ENCODE results near the gene CCDC195. TPM values are rescaled to one million over a fixed set of nuclear protein-coding genes. Genes with fewer than 3 reads are reported as not detected.

The CCDC195 gene
- polyA plus RNA-seq, 1 donor (not counting 4 experiments of a cell fraction or from before 2014, with no cell fraction given): not detected

- Histone ChIP-seq H2AFZ (ENCODE audit: control insufficient read depth, low read length) (no peak overlapping the region), H3K4me1 (ENCODE audit: control insufficient read depth, extremely low read depth, insufficient read depth, low read length) (peaks cover 20% of the 10 kb centered on the region), H3K27ac (ENCODE audit: control insufficient read depth, insufficient read depth, low read length) (no peak overlapping the region), H3K36me3 (ENCODE audit: control insufficient read depth in 2 of 2, extremely low read depth in 1 of 2, insufficient read depth in 2 of 2, low read length in 2 of 2) (no peaks in the 10 kb centered on the region), H3K9ac (ENCODE audit: control insufficient read depth, extremely low read depth, insufficient read depth, low read length) (no peak overlapping the region), H3K4me2 (ENCODE audit: control insufficient read depth, extremely low read depth, insufficient read depth, low read depth, low read length) (no peak overlapping the region), H3K79me2 (ENCODE audit: control insufficient read depth, insufficient read depth, low read length) (no peaks in the 10 kb centered on the region), H3K9me3 (ENCODE audit: control insufficient read depth, low read depth, low read length) (no peaks in the 10 kb centered on the region), H3K4me3 (ENCODE audit: control insufficient read depth in 2 of 3, extremely low read depth in 1 of 3, insufficient read depth in 2 of 3, low read depth in 1 of 3, low read length in 3 of 3) (no peak overlapping the region), H3K9me1 (ENCODE audit: control insufficient read depth, extremely low read depth, insufficient read depth, low read length) (no peaks in the 10 kb centered on the region), H4K20me1 (ENCODE audit: control insufficient read depth, extremely low read depth, insufficient read depth, low read length) (no peaks in the 10 kb centered on the region), H3K27me3 (ENCODE audit: control insufficient read depth, extremely low read depth, insufficient read depth, low read length) (no peaks in the 10 kb centered on the region)
- DNase-seq (ENCODE audit: low read depth, low spot score): no peak
- dilution Hi-C loops (cut with MboI; ENCODE audit: extremely low pct_ligation_motif_present, low sequenced_read_pairs): no loop called here
- no peak for FAIRE-seq
- TF ChIP-seq EZH2 (IDR thresholded peaks at IDR 0.05; ENCODE audit: low read length) (no peak), CTCF (optimal IDR thresholded peaks at IDR 0.05 in 1 of 3, IDR thresholded peaks at IDR 0.05 in 1 of 3, conservative IDR thresholded peaks at IDR 0.05 in 1 of 3; ENCODE audit: extremely low read depth in 1 of 3, insufficient read depth in 2 of 3, low read length in 3 of 3) (no peak)
These were observed 34.0 kb downstream of the CCDC195 start for GRCh38 chr2:224682134-224682533.

- no peaks in the 10 kb centered on the region for H3K4me1 ChIP-seq (ENCODE audit: control insufficient read depth, extremely low read depth, insufficient read depth, low read length)
- no peaks in the 10 kb centered on the region for H3K9me1 ChIP-seq (ENCODE audit: control insufficient read depth, extremely low read depth, insufficient read depth, low read length)
- dilution Hi-C loops (cut with MboI; ENCODE audit: extremely low pct_ligation_motif_present, low sequenced_read_pairs): no loop called here
- no peak overlapping the region for H3K4me3 ChIP-seq (ENCODE audit: control insufficient read depth in 2 of 3, extremely low read depth in 1 of 3, insufficient read depth in 2 of 3, low read depth in 1 of 3, low read length in 3 of 3)
- no peak for TF ChIP-seq CTCF (optimal IDR thresholded peaks at IDR 0.05 in 1 of 3, IDR thresholded peaks at IDR 0.05 in 1 of 3, conservative IDR thresholded peaks at IDR 0.05 in 1 of 3; ENCODE audit: extremely low read depth in 1 of 3, insufficient read depth in 2 of 3, low read length in 3 of 3)
- H3K9ac ChIP-seq (ENCODE audit: control insufficient read depth, extremely low read depth, insufficient read depth, low read length): no peak overlapping the region
- DNase-seq (ENCODE audit: low read depth, low spot score): no peak
- H3K9me3 ChIP-seq (ENCODE audit: control insufficient read depth, low read depth, low read length): no peaks in the 10 kb centered on the region
- no peak overlapping the region for H3K4me2 ChIP-seq (ENCODE audit: control insufficient read depth, extremely low read depth, insufficient read depth, low read depth, low read length)
- H3K36me3 ChIP-seq (ENCODE audit: control insufficient read depth in 2 of 2, extremely low read depth in 1 of 2, insufficient read depth in 2 of 2, low read length in 2 of 2): no peaks in the 10 kb centered on the region
- H3K27me3 ChIP-seq (ENCODE audit: control insufficient read depth, extremely low read depth, insufficient read depth, low read length): no peaks in the 10 kb centered on the region
- no peaks in the 10 kb centered on the region for H3K79me2 ChIP-seq (ENCODE audit: control insufficient read depth, insufficient read depth, low read length)
- H4K20me1 ChIP-seq (ENCODE audit: control insufficient read depth, extremely low read depth, insufficient read depth, low read length): no peaks in the 10 kb centered on the region
- no peak overlapping the region for H2AFZ ChIP-seq (ENCODE audit: control insufficient read depth, low read length)
- no peak overlapping the region for H3K27ac ChIP-seq (ENCODE audit: control insufficient read depth, insufficient read depth, low read length)
- FAIRE-seq: no peak
These were observed 44.4 kb downstream of the CCDC195 start for GRCh38 chr2:224671731-224672130.
